GM19023 (cell line): ENCODE data around the gene GPD2.
"Not testable (repeated sequence)": the region's sequence is repeated elsewhere in the genome, so short reads cannot be mapped to it uniquely, and the experiment has no call there.

Source experiments
- ATAC-seq: cut with Tn5 transposase; IDR thresholded peaks from one replicate; pipeline ENCODE4 v1.9.1; 2021; ENCODE audit warnings: mild to moderate bottlenecking, moderate library complexity; ENCODE audit not compliant: unreplicated experiment

Gene GPD2

DNA sequence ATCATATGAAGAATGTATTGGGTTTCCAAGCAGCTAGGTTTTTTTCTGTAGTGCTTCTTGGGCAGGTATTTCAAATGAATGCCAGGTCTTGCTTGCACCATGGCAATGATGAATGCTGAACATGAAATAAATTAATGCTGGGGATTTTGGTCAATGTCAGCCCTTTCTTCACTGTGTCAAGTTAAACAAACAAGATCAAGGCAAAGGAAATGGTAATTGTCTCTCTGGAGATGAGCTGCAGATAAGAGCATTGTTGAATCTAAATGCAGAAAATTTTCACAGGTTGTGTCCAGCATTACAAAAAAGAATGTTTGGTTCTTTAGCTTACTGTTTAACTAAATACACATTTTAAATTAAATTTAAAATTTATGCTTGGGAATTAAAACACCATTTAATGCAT, 144.3 kb downstream of the GPD2 start:
- ATAC-seq, result no peak

DNA sequence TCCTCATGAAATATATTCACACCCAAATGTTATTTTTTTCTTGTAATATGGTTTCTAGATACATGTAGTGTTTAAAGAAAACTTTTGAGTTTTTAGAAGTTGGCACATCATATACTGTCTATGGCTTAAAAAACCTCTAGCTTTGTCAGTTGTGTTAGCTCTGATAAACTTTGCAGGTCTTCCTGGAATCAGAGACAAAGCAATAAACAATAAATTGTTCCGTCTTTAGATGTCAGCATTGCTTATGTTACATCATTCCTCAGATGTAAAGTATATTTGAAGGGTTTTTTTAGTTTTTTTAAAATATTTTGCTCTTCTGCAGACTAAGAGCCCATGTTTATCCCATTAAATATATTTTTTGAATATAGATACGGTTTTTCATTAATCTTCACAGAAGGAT, 145.1 kb downstream of the GPD2 start:
- no peak for ATAC-seq

DNA sequence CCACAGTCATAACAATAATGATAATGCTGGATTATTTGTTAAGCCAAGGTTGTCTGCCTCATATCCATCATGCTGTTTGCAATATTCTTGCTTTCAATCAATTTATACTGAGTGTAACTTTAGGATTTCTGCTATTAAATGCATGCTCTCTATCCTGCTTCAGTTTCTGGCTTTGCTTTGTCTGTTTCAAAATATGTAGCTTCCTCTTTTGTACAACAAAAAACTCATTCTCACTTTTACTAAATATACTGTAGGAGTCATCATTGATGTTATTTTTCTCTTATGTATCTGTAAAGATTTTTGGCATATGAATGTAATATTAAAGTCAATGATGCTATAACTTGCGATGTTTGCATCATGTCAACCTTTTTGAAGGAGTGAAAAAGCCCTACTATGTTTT, 149.3 kb downstream of the GPD2 start:
- no peak for ATAC-seq

DNA sequence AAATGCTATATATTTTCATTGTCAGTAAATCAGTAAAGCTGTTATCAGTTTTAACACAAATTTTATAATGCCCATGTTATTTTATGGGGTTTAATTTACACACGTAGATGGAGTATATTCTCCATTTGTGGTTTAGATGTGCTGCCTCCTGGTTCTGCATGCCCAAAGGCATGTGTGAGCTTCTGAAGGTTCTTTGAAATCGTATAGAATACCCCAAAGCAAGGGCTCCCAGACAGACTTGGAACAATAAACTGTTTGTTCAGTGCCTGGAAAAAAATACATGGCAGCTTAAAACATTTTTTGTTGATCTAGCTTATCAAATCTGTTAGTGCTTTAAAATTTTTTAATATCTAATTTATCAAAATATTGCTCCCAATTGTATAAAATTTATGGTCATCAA, 150.4 kb downstream of the GPD2 start:
- no peak for ATAC-seq

DNA sequence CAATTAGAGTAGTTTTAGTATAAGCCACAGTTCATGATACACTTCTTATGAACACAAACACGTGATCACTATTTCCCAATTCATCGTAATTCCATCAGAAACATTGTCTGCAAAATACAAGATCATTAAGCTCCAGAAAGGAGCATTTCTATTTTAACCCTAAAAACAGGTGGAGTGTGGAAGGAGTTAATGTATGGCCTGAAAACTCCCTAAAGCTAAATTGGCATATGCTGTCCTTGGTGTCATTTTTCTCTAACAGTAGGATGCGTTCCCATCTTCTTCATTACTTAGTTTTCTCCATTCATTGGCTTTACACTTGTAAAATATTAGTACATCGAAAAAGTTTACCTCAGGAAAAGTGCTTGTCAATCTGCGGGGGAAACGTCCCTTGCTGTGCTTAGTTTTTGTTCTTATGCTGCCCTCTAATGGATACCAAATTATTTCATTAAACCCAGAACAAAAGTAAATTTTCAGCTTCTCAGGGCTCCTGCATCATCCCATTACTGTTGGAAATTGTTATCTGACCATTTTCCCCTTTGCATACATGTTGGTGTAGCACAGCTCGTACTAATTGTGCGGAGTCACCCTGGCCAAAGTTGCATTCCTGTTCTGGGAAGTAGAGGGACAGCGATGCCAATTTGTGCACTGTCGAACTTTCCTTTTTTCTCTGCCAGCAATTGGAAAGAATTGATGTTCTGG, 153.4 kb downstream of the GPD2 start:
- peak; percentile 62 for ATAC-seq

DNA sequence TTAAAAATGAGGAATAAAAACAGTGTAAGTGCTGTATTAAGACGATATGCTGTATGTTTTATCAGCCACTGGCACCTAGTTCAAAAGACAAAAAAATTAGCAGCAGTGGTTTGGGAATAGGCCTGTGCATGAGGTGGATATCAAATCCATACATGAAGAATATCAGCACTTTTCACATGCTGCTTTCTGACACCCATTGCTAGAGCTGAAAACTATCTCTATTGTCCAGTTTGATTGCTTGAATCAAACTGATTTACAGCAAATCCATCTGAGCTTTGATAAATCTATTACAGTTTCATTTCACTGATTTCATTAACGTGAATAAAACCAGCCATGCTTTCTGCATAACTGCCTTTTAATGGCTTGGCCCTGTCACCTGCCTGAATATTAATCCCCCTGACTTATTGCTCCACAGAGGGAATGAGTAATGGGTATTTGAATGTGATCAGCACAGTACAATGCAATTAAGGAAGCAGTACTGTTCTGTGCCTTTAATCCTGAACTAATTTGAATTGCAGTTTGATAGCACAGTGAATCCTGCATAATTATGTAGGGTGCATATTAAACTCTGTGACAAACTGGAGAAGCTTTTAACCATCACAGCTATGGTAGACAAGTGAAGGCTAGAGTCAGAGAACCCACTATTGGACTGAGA, 154.0 kb downstream of the GPD2 start:
- ATAC-seq, result no peak

DNA sequence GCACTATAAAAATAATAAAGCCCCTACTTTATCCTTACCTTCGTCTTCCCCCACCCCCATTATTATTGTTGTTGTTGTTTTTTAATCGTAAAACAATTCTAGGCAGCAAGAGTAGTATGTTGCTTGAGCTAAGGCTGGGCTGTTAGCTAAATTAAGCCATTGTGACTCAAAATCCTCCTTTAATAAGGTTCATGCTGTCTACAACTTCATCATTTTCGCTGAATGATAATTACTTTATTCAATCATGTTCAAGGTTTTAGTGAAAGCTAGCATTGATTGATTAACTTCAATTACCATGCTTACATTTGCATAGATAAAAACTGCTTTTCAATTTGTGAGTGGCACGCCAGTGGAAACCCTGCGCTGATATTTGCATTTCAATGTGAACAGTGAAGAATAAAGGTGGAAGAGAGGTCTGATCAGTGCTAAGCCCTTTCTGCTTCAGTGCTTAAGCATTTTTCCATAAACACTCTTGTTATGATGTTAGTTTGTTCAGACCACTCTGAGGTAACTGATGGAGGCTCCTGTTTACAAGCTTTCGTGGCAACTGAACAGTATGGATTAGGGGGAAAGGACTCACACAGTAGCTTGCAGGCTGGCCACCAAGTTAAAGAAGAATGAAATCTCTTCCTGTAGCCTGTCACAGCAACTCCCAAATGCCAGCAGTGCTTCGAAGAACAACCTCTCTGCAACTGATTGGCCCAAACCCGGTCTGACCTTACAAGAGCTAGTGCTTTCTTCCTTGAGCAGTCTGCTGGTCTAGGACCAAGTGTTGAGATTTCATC, 156.8 kb downstream of the GPD2 start:
- no peak for ATAC-seq

DNA sequence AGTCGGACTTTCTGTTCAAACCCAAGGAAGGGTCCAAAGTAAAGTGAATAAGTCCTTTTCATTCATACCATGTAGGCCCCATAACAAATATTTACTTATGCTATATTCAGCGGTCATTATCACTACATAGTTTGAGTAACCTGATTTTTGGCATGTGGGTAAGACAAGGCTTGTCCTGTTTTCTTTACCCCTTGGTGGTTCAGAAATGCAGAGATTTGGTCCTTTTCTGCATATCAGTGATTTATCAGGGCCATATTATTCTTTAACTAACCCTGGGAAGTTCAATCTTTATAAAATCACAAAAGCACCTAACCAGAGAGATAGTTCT, 157.4 kb downstream of the GPD2 start:
- no peak for ATAC-seq

DNA sequence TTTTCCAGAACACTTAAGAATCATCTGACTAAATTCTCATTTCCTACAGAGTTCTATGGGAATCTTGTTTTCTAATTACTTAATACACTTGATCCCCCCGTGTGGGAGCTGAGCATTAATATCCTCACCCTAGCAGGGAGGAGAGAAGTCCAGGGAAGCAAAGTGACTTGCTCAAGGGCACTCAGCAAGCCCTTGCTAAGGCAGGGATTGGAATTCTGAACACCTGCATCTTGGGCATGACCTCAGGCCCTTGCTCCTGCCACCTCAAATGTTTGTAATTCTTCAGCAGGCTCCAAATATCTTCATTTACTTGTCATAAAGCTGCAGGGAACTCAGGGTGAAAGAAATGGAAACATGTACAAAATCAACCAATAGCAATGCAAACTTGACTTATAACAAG, 162.4 kb downstream of the GPD2 start:
- ATAC-seq, result no peak

DNA sequence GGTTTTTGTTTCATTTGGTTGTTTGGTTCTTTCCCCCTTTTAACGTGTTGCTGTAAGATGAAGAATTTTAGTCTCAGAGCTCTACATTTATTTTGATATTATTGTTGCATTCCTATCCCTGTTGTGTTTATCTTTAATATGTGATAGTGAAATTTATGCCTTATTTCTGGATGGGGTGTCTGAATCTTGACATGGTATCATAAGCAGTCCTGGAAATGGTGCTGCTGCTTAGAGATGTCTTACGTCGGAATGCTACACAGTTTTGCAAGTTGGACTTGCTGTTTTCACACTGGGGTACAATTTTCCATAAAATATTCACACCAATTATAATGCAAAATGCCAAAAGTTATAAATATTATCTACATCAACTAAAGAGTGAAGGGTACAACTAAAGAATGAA, 164.0 kb downstream of the GPD2 start:
- ATAC-seq, result no peak

DNA sequence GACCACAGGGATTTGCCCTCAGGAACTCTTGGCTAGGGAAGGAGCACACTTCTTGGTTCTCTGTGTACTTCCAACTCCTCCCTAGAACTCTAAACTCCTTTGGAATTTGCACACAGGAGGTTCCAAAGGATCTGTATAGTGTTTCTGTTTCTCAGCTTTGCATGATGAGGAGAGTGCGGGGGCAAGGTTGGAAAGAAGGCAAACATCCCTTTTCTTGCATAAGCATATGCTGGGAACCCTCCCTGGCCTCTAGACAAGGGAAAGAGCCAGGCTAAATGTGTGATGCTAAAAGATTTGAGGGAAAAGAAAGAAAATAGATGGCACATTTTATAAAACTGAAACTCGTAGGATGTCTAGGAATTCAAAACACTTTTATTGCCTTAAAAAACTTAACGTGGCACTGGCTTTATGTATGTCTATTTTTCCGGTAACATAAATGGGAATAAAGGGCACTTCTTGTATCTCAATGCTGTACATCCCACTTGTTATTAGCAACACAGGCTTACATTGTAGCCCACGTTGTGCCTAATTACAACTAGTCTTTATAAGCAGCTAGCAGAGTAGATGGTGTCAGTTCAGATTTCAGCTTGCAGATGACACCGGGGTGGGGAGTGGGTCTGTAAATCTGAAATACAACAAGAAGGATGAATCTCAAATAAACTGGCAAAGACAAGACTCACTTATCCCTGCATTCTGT, 165.8 kb downstream of the GPD2 start:
- no peak for ATAC-seq

DNA sequence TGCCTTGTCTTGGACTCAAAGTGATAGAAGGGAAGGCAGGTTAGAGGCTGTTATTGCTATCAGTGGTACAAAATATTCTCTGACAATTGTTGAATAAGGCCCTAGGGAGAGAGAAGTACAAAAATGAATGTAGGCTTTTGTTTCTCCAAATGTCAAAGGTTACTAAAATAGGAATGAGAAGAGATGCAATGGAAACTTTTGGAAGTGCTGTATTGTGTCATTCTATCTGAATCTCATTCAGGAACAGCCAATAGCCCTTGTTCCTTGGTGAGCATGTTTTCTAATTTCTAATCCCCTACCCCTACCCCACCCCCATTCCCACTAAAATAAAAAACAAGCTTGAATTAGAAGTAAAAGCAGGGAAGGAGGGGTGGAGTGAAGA, 166.4 kb downstream of the GPD2 start:
- no peak for ATAC-seq

DNA sequence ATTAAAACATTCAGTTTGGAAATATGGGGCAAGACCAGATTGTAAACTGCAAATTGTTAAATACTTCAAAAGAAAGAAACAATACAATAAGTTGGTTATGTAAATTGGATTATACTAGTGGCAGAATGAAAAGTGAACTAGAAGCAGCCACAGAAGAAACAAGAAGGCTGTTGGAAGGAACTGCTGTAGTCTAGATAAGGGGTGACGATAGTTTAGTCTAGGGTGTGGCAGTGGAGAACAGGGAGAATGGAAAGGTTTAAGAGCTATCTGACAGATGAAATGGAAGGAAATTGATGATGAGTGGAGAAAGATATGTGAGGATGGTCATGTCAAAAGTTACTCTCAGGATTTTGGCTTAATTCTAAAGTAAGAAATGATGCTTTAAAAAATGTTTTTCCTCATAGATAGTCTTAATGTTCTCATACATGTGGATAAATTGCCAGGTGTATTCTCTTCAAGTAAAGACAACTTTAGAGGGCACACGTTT, 179.7 kb downstream of the GPD2 start:
- no peak for ATAC-seq

DNA sequence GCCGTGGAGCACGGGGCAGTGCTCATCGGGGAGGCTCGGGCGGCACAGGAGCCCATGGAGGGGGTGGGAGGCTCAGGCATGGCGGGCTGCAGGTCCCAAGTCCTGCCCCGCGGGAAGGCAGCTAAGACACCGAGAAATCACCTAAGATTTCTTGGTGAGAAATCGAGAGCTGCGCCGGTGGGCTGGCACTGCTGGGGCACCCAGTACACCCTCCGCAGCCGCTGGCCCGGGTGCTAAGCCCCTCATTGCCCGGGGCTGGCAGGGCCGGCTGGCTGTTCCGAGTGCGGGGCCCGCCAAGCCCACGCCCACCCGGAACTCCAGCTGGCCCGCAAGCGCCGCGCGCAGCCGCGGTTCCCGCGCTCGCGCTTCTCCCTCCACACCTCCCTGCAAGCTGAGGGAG, 181.9 kb downstream of the GPD2 start:
- not testable (repeated sequence) for ATAC-seq

DNA sequence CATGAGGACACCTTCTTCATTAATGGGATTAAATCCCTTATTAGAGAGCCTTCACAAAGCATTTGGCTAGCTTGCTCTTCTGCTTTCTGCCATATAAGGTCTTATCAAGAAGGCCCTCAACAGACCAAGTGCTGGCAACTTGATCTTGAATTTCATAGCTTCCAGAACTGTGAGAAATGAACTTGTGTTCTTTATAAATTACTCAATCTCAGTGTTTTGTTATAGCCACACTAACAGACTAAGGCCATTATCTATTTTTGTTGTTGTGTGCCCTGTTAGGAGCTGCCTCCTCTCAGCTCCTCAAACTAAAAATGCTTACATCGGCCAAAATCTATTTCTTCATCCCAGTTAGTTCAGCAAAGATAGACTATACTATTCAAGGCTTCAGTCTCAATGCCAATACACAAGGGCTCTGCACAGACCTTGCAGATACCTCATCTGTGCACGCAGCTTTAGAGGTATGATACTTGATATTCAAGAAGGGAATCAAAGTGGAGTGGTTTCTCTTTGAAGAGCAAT, 182.9 kb downstream of the GPD2 start:
- ATAC-seq, result no peak

DNA sequence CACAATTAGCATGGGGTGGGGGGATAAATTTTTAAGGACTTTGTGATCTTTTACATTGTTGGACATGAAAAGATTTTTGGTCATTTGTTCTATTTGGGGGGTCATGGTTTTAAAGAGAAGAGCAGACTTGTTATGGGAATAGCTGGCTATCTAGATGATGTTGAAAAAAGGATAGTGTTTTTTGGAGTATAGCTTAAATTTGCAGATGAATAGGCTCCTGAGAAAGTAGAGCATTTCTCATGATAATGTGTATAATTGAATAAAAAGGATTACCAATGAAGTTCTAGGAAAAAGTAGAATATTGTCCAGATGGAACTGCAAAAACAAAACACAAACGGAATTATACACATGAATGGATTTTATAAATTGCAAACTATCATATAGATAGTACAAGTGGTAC, 186.3 kb downstream of the GPD2 start:
- ATAC-seq, result no peak

DNA sequence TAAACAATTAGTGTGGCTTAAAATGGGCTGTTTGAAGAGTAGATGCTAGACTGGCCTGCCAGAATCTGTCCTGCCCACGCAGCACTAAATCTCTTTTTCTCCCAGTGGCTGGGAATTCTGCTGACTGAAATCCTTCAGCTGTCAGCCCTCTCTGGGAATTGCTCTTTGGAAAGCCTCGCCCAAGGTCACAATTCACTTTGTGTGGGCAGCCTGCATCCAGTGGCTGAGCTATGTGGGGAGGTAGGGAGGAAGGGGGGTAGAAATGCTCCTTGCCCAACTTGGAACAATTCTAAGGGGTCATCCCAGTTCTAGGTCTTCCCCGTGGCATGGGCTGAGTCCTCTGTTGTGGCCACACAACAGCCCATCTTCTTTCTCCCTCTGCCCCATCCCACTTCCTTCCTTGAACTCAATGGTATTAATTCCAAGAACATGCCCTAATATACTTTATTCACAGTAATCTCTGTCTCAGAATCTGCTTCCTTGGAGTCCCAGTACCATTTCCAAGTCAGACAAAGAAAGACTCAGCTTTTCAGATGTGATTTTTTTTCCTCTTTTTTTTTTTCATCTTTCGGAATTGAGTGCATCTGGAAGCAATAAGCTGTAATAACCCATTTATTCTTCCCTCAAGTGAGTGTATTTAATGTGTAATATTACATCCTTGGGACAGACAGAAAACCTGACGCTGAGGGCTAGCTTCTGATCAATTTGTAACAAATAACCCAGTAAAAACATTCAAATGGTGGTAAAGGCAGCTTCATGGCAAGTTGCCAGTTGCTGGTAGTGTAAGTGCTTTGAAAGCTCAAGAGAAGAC, 189.4 kb downstream of the GPD2 start:
- ATAC-seq, result no peak

DNA sequence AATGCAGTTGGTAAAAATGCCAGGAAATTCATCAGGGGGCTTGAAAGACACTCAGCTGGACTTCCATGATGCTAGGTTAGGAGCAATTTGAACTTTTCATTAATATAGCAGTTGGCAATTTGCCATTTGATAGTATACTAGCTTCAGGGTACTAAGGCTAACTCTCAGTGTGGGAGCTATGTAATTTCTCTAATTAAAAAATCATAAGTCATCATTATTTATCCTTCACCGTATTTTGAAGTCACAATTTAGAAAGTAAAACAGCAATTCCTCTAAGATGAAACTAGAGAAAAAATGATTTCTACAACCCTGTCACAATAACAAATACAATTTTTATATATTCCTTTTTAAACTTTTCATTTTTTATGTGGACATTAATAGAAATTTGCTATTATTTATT, 190.8 kb downstream of the GPD2 start:
- no peak for ATAC-seq

DNA sequence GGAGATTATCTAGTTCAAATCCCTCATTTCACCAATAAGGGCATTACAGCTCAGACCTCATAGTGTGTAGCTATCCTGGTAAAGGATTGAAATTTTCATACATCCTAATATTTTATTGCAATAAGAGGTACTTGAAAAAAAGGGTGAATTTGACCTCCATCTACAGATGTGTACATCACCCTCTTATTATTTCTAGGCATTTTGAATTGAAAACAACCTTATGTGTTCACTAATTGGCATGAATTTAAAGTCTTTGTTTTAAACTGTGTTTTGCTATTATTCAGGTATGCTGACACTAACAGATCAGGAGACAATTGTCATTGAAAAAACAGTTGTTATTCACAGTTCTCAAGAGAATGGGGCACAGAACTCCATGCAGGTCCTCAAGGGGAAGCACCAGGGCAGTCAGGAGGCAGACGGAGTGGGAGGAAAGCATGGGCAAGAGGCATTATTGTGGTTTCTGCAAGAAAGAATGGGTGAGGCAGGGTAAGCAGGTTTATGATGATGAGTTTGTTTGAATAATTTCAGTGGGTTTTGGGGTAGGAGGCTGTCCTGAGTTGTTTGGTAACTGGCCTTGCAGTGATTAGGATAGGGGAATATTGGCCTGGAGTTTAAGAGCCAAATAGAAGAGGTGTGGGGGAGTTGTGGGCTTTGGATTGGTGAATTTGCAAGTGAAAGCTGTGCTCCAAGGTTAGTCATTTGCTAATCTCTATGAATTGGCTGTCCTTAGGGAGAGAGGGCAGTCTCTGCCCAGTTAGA, 194.6 kb downstream of the GPD2 start:
- no peak for ATAC-seq

DNA sequence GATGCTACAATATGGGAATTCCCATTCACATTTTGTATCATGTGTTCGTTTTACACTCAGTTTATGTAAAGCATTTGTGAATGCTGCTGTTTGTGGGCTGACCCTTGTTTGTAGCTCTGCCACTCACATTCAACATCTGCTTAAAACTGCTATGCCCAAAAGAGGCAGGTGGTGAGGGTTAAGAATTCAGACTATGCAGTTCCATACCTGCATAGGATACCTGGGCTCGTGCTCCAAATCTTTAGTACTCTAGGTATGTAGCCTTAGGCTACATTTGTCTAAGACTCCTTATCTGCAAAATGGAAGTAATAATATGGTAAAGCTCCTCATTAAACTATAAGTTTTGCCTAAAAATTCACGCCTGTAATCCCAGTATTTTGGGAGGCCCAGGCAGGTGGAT, 199.5 kb downstream of the GPD2 start:
- no peak for ATAC-seq
